GM12878 (cell line): ENCODE measurements around the gene LAT. TPM values are rescaled to one million over a fixed set of nuclear protein-coding genes. Genes with fewer than 3 reads are reported as not detected.
A peak's percentile ranks its signal among the peaks of the same experiment; 100 is the strongest.

Source experiments
- ATAC-seq: fragments of 200-7000 bp; cut with Tn5 transposase; 3 replicates; pipeline ENCODE4 v1.9.1; 2020; ENCODE audit warnings: mild to moderate bottlenecking, moderate library complexity
- BruUV-seq: library from RNA; stranded (reverse); fragments of 400-500 nt; replicated peaks from 2 replicates; lab custom pipeline; 2021; lab: Mats Ljungman, UMichigan
- CTCF ChIA-PET: fragments of 300-600 bp; sonication (Branson Sonifier 250); formaldehyde crosslinking; extraction: SDS; loops from one replicate; lab custom pipeline; 2021; ENCODE audit warnings: inconsistent platforms; lab: Yijun Ruan, JAX
- POLR2A ChIA-PET: fragments of 350-600 bp; formaldehyde crosslinking; extraction: SDS; loops from one replicate; lab custom pipeline; 2021; ENCODE audit warnings: inconsistent platforms; lab: Charles Lee
- RAD21 ChIA-PET: fragments of 300-600 bp; sonication (Branson Sonifier 250); formaldehyde crosslinking; loops from one replicate; lab custom pipeline; 2023; ENCODE audit warnings: antibody characterized with exemption; ENCODE audit not compliant: unreplicated experiment; lab: Charles Lee
- SMC1A ChIA-PET: fragments of 300-600 bp; sonication (Branson Sonifier 250); formaldehyde crosslinking; loops from one replicate; lab custom pipeline; 2023; ENCODE audit not compliant: unreplicated experiment, uncharacterized antibody; lab: Charles Lee
- DNase-seq: peaks from one replicate; pipeline ENCODE4 v3.0.0-alpha.2; 2011; ENCODE audit warnings: low read depth, low spot score
- FAIRE-seq: peaks from 3 replicates; lab custom pipeline; 2011; peaks lifted over from hg19 to GRCh38; lab: Jason Lieb, UNC
- H2AFZ ChIP-seq: 2 replicates; pipeline ENCODE4 v1.6.0; 2011; ENCODE audit warnings: low read depth, low read length, control low read depth; ENCODE audit not compliant: control insufficient read depth
- H3K27ac ChIP-seq: 2 replicates; pipeline ENCODE4 v1.5.1; 2011; ENCODE audit warnings: control low read depth; ENCODE audit not compliant: control insufficient read depth, insufficient read depth
- H3K27me3 ChIP-seq, 2 experiments: replicated peaks in 1 of 2; 2 replicates each; pipeline versions ENCODE4 v1.6.0 to v1.6.1; 2011; ENCODE audit warnings: low read length in 1 of 2; ENCODE audit not compliant: control insufficient read depth in 2 of 2, insufficient read depth in 2 of 2
- H3K36me3 ChIP-seq, 2 experiments: 2 replicates each; pipeline ENCODE4 v1.5.1; 2011; ENCODE audit warnings: low read length in 1 of 2; ENCODE audit not compliant: control insufficient read depth in 2 of 2, insufficient read depth in 2 of 2
- H3K4me1 ChIP-seq: 2 replicates; pipeline ENCODE4 v1.6.1; 2011; ENCODE audit warnings: mild to moderate bottlenecking, low read length, moderate library complexity, mixed read lengths; ENCODE audit not compliant: control insufficient read depth, insufficient read depth
- H3K4me2 ChIP-seq: 2 replicates; pipeline ENCODE4 v1.6.0; 2011; ENCODE audit warnings: control low read depth; ENCODE audit not compliant: control insufficient read depth, insufficient read depth
- H3K4me3 ChIP-seq: fragments of 200-600 bp; sonication (generic); 2 replicates; pipeline ENCODE4 v1.5.1; 2016
- H3K79me2 ChIP-seq: 2 replicates; pipeline ENCODE4 v1.6.0; 2011; ENCODE audit warnings: low read length; ENCODE audit not compliant: control insufficient read depth, insufficient read depth
- H3K9ac ChIP-seq: 2 replicates; pipeline ENCODE4 v1.8.0; 2011; ENCODE audit warnings: low read length, control low read depth, mixed read lengths; ENCODE audit not compliant: control insufficient read depth, insufficient read depth
- H3K9me3 ChIP-seq: replicated peaks from 3 replicates; pipeline ENCODE4 v1.5.1; 2011; ENCODE audit warnings: mild to moderate bottlenecking, low read length; ENCODE audit not compliant: control insufficient read depth, insufficient read depth
- H4K20me1 ChIP-seq: 2 replicates; pipeline ENCODE4 v1.6.0; 2011; ENCODE audit not compliant: control insufficient read depth, insufficient read depth
- ATF7 ChIP-seq: fragments of 450-650 bp; IDR thresholded peaks from 2 replicates; pipeline ENCODE4 v1.6.1; 2016; ENCODE audit warnings: low read depth, mild to moderate bottlenecking
- BACH1 ChIP-seq: fragments of 450-650 bp; IDR thresholded peaks from 2 replicates; pipeline ENCODE4 v1.6.1; 2017; ENCODE audit warnings: mild to moderate bottlenecking, borderline replicate concordance
- BHLHE40 ChIP-seq, 2 experiments: fragments of 450-650 bp in 1 of 2; IDR thresholded peaks; 2 replicates each; pipeline ENCODE4 v1.6.1; 2011 to 2017; ENCODE audit warnings: low read depth in 2 of 2, borderline replicate concordance in 1 of 2, improper control_type of control experiment in 1 of 2, low read length in 1 of 2, mild to moderate bottlenecking in 1 of 2
- CBX3 ChIP-seq: fragments of 200-600 bp; sonication (generic); IDR thresholded peaks from 2 replicates; pipeline ENCODE4 v1.6.1; 2016; ENCODE audit warnings: low read depth, borderline replicate concordance
- CBX5 ChIP-seq: sonication (generic); IDR thresholded peaks from 2 replicates; pipeline ENCODE4 v1.6.1; 2016; ENCODE audit warnings: low read depth, moderate library complexity, mild to moderate bottlenecking, inconsistent platforms
- DPF2 ChIP-seq: fragments of 450-650 bp; IDR thresholded peaks from 2 replicates; pipeline ENCODE4 v1.6.1; 2017; ENCODE audit warnings: mild to moderate bottlenecking
- E2F4 ChIP-seq: IDR thresholded peaks from 2 replicates; pipeline ENCODE4 v1.6.1; 2012; ENCODE audit warnings: low read depth, low read length, improper control_type of control experiment
- MTA3 ChIP-seq: IDR thresholded peaks from 2 replicates; pipeline ENCODE4 v1.6.1; 2012; ENCODE audit warnings: low read length, inconsistent platforms, borderline replicate concordance
- MXI1 ChIP-seq: fragments of 150-350 bp; IDR thresholded peaks from 2 replicates; pipeline ENCODE4 v1.6.1; 2011; ENCODE audit warnings: low read depth, mild to moderate bottlenecking, inconsistent platforms, low read length, improper control_type of control experiment
- NBN ChIP-seq: fragments of 450-650 bp; IDR thresholded peaks from 2 replicates; pipeline ENCODE4 v1.6.1; 2016
- REST ChIP-seq: IDR thresholded peaks from 2 replicates; pipeline ENCODE4 v1.6.1; 2012; ENCODE audit warnings: mild to moderate bottlenecking, low read depth, low read length
- SMAD5 ChIP-seq: IDR thresholded peaks from 2 replicates; pipeline ENCODE4 v1.6.1; 2016; ENCODE audit warnings: antibody characterized with exemption, low read depth
- WRNIP1 ChIP-seq: IDR thresholded peaks from 2 replicates; pipeline ENCODE4 v1.6.1; 2011; ENCODE audit warnings: low read depth, low read length, improper control_type of control experiment, borderline replicate concordance
- WGBS: methylation state at CpG from one replicate; pipeline ENCODE4 v1.1.6; 2016; ENCODE audit warnings: low lambda C conversion rate; ENCODE audit not compliant: insufficient replicate concordance, insufficient coverage; ENCODE audit errors: missing lambda C conversion rate; 5-methylcytosine and 5-hydroxymethylcytosine counted together
- in situ Hi-C: fragments of 300-500 bp; cut with MboI; formaldehyde crosslinking; loops from 9 replicates; pipeline ENCODE4 v1.14.3; 2018; ENCODE audit warnings: mixed read lengths
- intact Hi-C: fragments of 100-400 bp; cut with micrococcal nuclease; formaldehyde crosslinking; loops from one replicate; pipeline ENCODE4 v1.14.2; 2022; ENCODE audit not compliant: unreplicated experiment
- polyA plus RNA-seq, 11 experiments: library from polyadenylated mRNA; depleted of rRNA in 4 of 11; unstranded in 6 of 11; stranded (reverse) in 5 of 11; fragments of >200 nt; fragmentation: Nextera tagmentation in 4 of 11; fragmentation: Illumina TruSeq in 1 of 11; extraction: Ambion mirVana in 4 of 11; extraction: Trizol in 1 of 11; gene quantifications; 1 replicate in 1 of 11; 2 replicates in 10 of 11; pipeline versions ENCODE4 v1.2.1 to v1.2.3, GENCODE V29; 2011 to 2016; ENCODE audit warnings: inconsistent platforms in 2 of 11, missing spikeins in 2 of 11, low read depth in 1 of 11
- total RNA-seq, 4 experiments: library from RNA; depleted of rRNA in 3 of 4; stranded (reverse); fragments of >200 nt in 3 of 4; fragmentation: Illumina TruSeq in 1 of 4; extraction: Trizol in 1 of 4; gene quantifications; 2 replicates each; pipeline versions ENCODE4 v1.2.1 to v1.2.3, GENCODE V29; 2013 to 2021

The LAT gene
- total and polyA plus RNA-seq, 10 of the 15 experiments (the other 5 are each of a cell fraction or from before 2014, with no cell fraction given): 0.39 to 6.9 (median 2.0) TPM

- TF ChIP-seq MXI1 (peak; percentile 57; the same call in 1 of the 2 replicates), ATF7 (peak; percentile 64), E2F4 (peak; percentile 93), BACH1 (0 out of 2 replicates have a peak, but pooled peaks have one; percentile 27), SMAD5 (peak; percentile 25; the same call in 1 of the 2 replicates), NBN (no peak; the same call in 1 of the 2 replicates)
- TF ChIP-seq, all 136 proteins: peak for 43
Measured at GRCh38 chr16:28950648-28951409, 34.0 kb upstream of the LAT start, which contains the start of gene NFATC2IP (continued).

- H3K4me3 ChIP-seq: peak overlapping the region; percentile 99
- H3K36me3 ChIP-seq: peaks cover 11 to 16% of the 10 kb centered on the region in 2 experiments
- DNase-seq (no peak), ATAC-seq (peak; percentile 67), FAIRE-seq (peak; percentile 38)
- peak overlapping the region; percentile 79 for H2AFZ ChIP-seq
- no peaks in the 10 kb centered on the region for H3K27me3 ChIP-seq
- intact Hi-C loops: no loop called here
- CTCF ChIA-PET: interaction anchor here (1.8 kb wide), 1 partner anchor 87 kb away, joined by 5 read pairs; no protein-coding TSS in a partner anchor
- in situ Hi-C loops: no loop called here
- peak overlapping the region; percentile 95 for H3K9ac ChIP-seq
- peaks cover 27% of the 10 kb centered on the region for H3K79me2 ChIP-seq
- BruUV-seq: no TSS peak
- SMC1A ChIA-PET: interaction anchor here (1.4 to 2.5 kb wide), 3 partner anchors 22 to 28 kb away, joined by 6 read pairs; no protein-coding TSS in a partner anchor
- WGBS: 1% methylated on average over 17 of the region's 17 CpGs
- H4K20me1 ChIP-seq: no peaks in the 10 kb centered on the region
- H3K4me2 ChIP-seq: peak overlapping the region; percentile 58
- peak overlapping the region; percentile 86 for H3K27ac ChIP-seq
- POLR2A ChIA-PET: interaction anchor here (0.6 to 2.1 kb wide), 5 partner anchors 11 to 1030 kb away, joined by 3 to 14 read pairs (median 3); partner anchors contain the start of genes CD19 and RABEP2
- RAD21 ChIA-PET: interaction anchor here (1.2 to 1.6 kb wide), 2 partner anchors 26 to 80 kb away, joined by 3 to 6 read pairs; partner anchors contain the start of gene RABEP2
- H3K4me1 ChIP-seq: 0 out of 2 replicates have a peak, but pooled peaks cover 3% of the 10 kb centered on the region
- H3K9me3 ChIP-seq: no peaks in the 10 kb centered on the region
- TF ChIP-seq WRNIP1 (no peak), REST (no peak), CBX3 (no peak), DPF2 (no peak), CBX5 (no peak), MTA3 (no peak), BHLHE40 (IDR thresholded peaks at IDR 0.05; ENCODE audit: borderline replicate concordance in 1 of 2, low read depth in 2 of 2, low read length in 1 of 2) (no peak), NBN (no peak), ATF7 (no peak)
Measured at GRCh38 chr16:28951410-28951943, 33.4 kb upstream of the LAT start.
